HepG2 (cell line): ENCODE data around the gene ATAD3C. TPM values are rescaled to one million over a fixed set of nuclear protein-coding genes. Genes with fewer than 3 reads are reported as not detected.

Experiments
- ARID5B ChIP-seq: IDR thresholded peaks from 2 replicates; pipeline ENCODE4 v1.4.0; 2020; ENCODE audit warnings: mild to moderate bottlenecking, missing genetic modification reagents
- BRCA1 ChIP-seq: sonication (generic); formaldehyde crosslinking; IDR thresholded peaks from 2 replicates; pipeline ENCODE4 v1.4.0; 2020; ENCODE audit warnings: missing genetic modification reagents
- CBFB ChIP-seq: sonication (generic); formaldehyde crosslinking; IDR thresholded peaks from 2 replicates; pipeline ENCODE4 v1.4.0; 2020; ENCODE audit warnings: missing genetic modification reagents
- E2F2 ChIP-seq: sonication (generic); formaldehyde crosslinking; IDR thresholded peaks from 2 replicates; pipeline ENCODE4 v1.4.0; 2020; ENCODE audit warnings: missing genetic modification reagents, borderline replicate concordance
- IKZF4 ChIP-seq: sonication (generic); formaldehyde crosslinking; IDR thresholded peaks from 2 replicates; pipeline ENCODE4 v1.5.1; 2020; ENCODE audit warnings: borderline replicate concordance, mild to moderate bottlenecking, low read depth, missing genetic modification reagents; ENCODE audit errors: not compliant biosample characterization
- MIER2 ChIP-seq: IDR thresholded peaks from 2 replicates; pipeline ENCODE4 v1.6.1; 2016; ENCODE audit warnings: missing biosample characterization, missing genetic modification reagents
- RELA ChIP-seq: sonication (generic); formaldehyde crosslinking; IDR thresholded peaks from 2 replicates; pipeline ENCODE4 v1.4.0; 2020; ENCODE audit warnings: missing genetic modification reagents
- ZBTB7B ChIP-seq: sonication (generic); formaldehyde crosslinking; IDR thresholded peaks from 2 replicates; pipeline ENCODE4 v1.4.0; 2020; ENCODE audit warnings: missing genetic modification reagents
- ZNF101 ChIP-seq: sonication (generic); formaldehyde crosslinking; IDR thresholded peaks from 2 replicates; pipeline ENCODE4 v1.4.0; 2020; ENCODE audit warnings: mild to moderate bottlenecking, low read depth, missing genetic modification reagents, borderline replicate concordance
- ZNF124 ChIP-seq: sonication (generic); formaldehyde crosslinking; IDR thresholded peaks from 2 replicates; pipeline ENCODE4 v1.4.0; 2020; ENCODE audit warnings: missing genetic modification reagents
- ZNF280D ChIP-seq: sonication (generic); formaldehyde crosslinking; IDR thresholded peaks from 2 replicates; pipeline ENCODE4 v1.5.1; 2020; ENCODE audit warnings: mild to moderate bottlenecking, missing genetic modification reagents
- ZNF281 ChIP-seq: sonication (generic); formaldehyde crosslinking; IDR thresholded peaks from 2 replicates; pipeline ENCODE4 v1.4.0; 2020; ENCODE audit warnings: missing genetic modification reagents, borderline replicate concordance
- ZNF652 ChIP-seq: IDR thresholded peaks from 2 replicates; pipeline ENCODE4 v1.6.1; 2016; ENCODE audit warnings: low read depth, borderline replicate concordance
- ZNF878 ChIP-seq: sonication (generic); formaldehyde crosslinking; IDR thresholded peaks from 2 replicates; pipeline ENCODE4 v1.8.1; 2023; ENCODE audit warnings: mild to moderate bottlenecking, missing genetic modification reagents, moderate library complexity
- ZSCAN5A ChIP-seq: sonication (generic); formaldehyde crosslinking; IDR thresholded peaks from 2 replicates; pipeline ENCODE4 v1.8.0; 2022; ENCODE audit warnings: mild to moderate bottlenecking, missing genetic modification reagents, borderline replicate concordance
- polyA plus RNA-seq, 8 experiments: library from polyadenylated mRNA; depleted of rRNA in 3 of 8; stranded (reverse) in 7 of 8; unstranded in 1 of 8; fragments of >200 nt; fragmentation: Illumina TruSeq in 4 of 8; extraction: Trizol in 4 of 8; gene quantifications; 2 replicates each; pipeline versions ENCODE4 v1.2.1 to v1.2.3, GENCODE V29; 2011 to 2016; ENCODE audit warnings: low read depth in 4 of 8, missing spikeins in 1 of 8, mixed read lengths in 1 of 8; ENCODE audit not compliant: insufficient read depth in 1 of 8
- total RNA-seq, 5 experiments: library from RNA; depleted of rRNA; stranded (reverse); fragments of >200 nt; fragmentation: Illumina TruSeq; extraction: Trizol; gene quantifications; 2 replicates each; pipeline ENCODE4 v1.2.3, GENCODE V29; 2016; ENCODE audit warnings: low read depth in 1 of 5

ATAD3C gene
- total and polyA plus RNA-seq, 2 of the 13 experiments (the other 11 are each of a cell fraction or from before 2014, with no cell fraction given) = 2.4 to 3.2 TPM

- peak; percentile 79 for TF ChIP-seq ZNF281 (CRISPR knock-in tag)
- no peak; the same call in 1 of the 2 replicates for TF ChIP-seq BRCA1 (CRISPR knock-in tag)
- TF ChIP-seq IKZF4 (CRISPR knock-in tag) = peak; percentile 94
- TF ChIP-seq ARID5B = peak; percentile 65
- no peak for TF ChIP-seq MIER2 (CRISPR knock-in tag)
- TF ChIP-seq ZBTB7B (CRISPR knock-in tag) = peak; percentile 95
- no peak for TF ChIP-seq E2F2 (CRISPR knock-in tag)
- TF ChIP-seq ZNF280D (CRISPR knock-in tag) = no peak; the same call in 1 of the 2 replicates
- TF ChIP-seq ZNF878 (CRISPR knock-in tag) = peak; percentile 22; the same call in 1 of the 2 replicates
- TF ChIP-seq CBFB (CRISPR knock-in tag) = peak; percentile 49
- TF ChIP-seq ZNF652 (CRISPR knock-in tag) = peak; percentile 32; the same call in 1 of the 2 replicates
- no peak; the same call in 1 of the 2 replicates for TF ChIP-seq ZNF124
- no peak for TF ChIP-seq ZSCAN5A (CRISPR knock-in tag)
- no peak for TF ChIP-seq ZNF101 (CRISPR knock-in tag)
- TF ChIP-seq RELA = 0 out of 2 replicates have a peak, but pooled peaks have one; percentile 45
These were observed 17.6 kb upstream of the ATAD3C start (continued) for GRCh38 chr1:1431845-1432273.
